SK-N-SH (cell line): ENCODE data around the gene TAF6L. TPM values are rescaled to one million over a fixed set of nuclear protein-coding genes. Genes with fewer than 3 reads are reported as not detected.
A peak's percentile ranks its signal among the peaks of the same experiment; 100 is the strongest.
"Not testable (repeated sequence)": the region's sequence is repeated elsewhere in the genome, so short reads cannot be mapped to it uniquely, and the experiment has no call there.

Experiments
- CTCF ChIA-PET: fragments of 300-600, 350-600 bp; formaldehyde crosslinking; extraction: SDS; loops from one replicate; lab custom pipeline; 2021; lab: Yijun Ruan, JAX
- POLR2A ChIA-PET: fragments of 350-600 bp; sonication (Branson Sonifier 250); formaldehyde crosslinking; extraction: SDS; loops from one replicate; lab custom pipeline; 2020; ENCODE audit warnings: antibody characterized with exemption, inconsistent platforms; lab: Yijun Ruan, JAX
- DNase-seq: peaks from one replicate; pipeline ENCODE4 v3.0.0; 2012
- H2AFZ ChIP-seq: fragments of 200-600 bp; sonication (generic); 2 replicates; pipeline ENCODE4 v1.8.1; 2016; ENCODE audit warnings: antibody characterized with exemption, mild to moderate bottlenecking, low read depth
- H3F3A ChIP-seq: fragments of 200-600 bp; sonication (generic); replicated peaks from 2 replicates; pipeline ENCODE3; 2016; ENCODE audit warnings: antibody characterized with exemption, mild to moderate bottlenecking; ENCODE audit not compliant: insufficient read depth
- H3K27ac ChIP-seq, 2 experiments: fragments of 200-500 bp in 1 of 2; fragments of 200-600 bp in 1 of 2; sonication (Bioruptor generic) in 1 of 2; sonication (generic), shearing (Covaris generic) in 1 of 2; 2 replicates each; pipeline versions ENCODE4 v1.5.1 to v1.6.1; 2014 to 2016; ENCODE audit warnings: low read depth in 2 of 2, inconsistent platforms in 1 of 2, low read length in 1 of 2, mild to moderate bottlenecking in 1 of 2, mixed read lengths in 1 of 2
- H3K27me3 ChIP-seq: fragments of 200-600 bp; sonication (generic), shearing (Covaris generic); 2 replicates; pipeline ENCODE4 v1.6.1; 2016; ENCODE audit warnings: mixed run types; ENCODE audit not compliant: insufficient read depth
- H3K36me3 ChIP-seq, 2 experiments: fragments of 200-500 bp in 1 of 2; fragments of 200-600 bp in 1 of 2; sonication (Bioruptor generic) in 1 of 2; sonication (generic) in 1 of 2; replicated peaks in 1 of 2; 2 replicates each; pipeline versions ENCODE3 to v1.5.1; 2014 to 2016; ENCODE audit warnings: low read length in 1 of 2, mild to moderate bottlenecking in 1 of 2; ENCODE audit not compliant: insufficient read depth in 2 of 2, control insufficient read depth in 1 of 2
- H3K4me1 ChIP-seq, 2 experiments: fragments of 200-500 bp in 1 of 2; fragments of 200-600 bp in 1 of 2; sonication (Bioruptor generic) in 1 of 2; sonication (generic), shearing (Covaris generic) in 1 of 2; 2 replicates each; pipeline versions ENCODE4 v1.5.1 to v1.6.1; 2014 to 2016; ENCODE audit warnings: low read depth in 1 of 2, low read length in 1 of 2, mixed run types in 1 of 2; ENCODE audit not compliant: insufficient read depth in 2 of 2, control insufficient read depth in 1 of 2
- H3K4me2 ChIP-seq: fragments of 200-600 bp; sonication (generic), shearing (Covaris generic); 2 replicates; pipeline ENCODE4 v1.6.1; 2017; ENCODE audit warnings: mixed run types
- H3K4me3 ChIP-seq, 2 experiments: fragments of 200-500 bp in 1 of 2; fragments of 200-600 bp in 1 of 2; sonication (Bioruptor generic) in 1 of 2; sonication (generic), shearing (Covaris generic) in 1 of 2; 2 replicates each; pipeline versions ENCODE4 v1.5.1 to v1.8.1; 2014 to 2016; ENCODE audit warnings: low read depth in 2 of 2, inconsistent platforms in 1 of 2, low read length in 1 of 2, mild to moderate bottlenecking in 1 of 2, mixed read lengths in 1 of 2, moderate library complexity in 1 of 2
- H3K79me2 ChIP-seq: fragments of 200-600 bp; sonication (generic); 2 replicates; pipeline ENCODE4 v1.8.1; 2017; ENCODE audit warnings: mild to moderate bottlenecking; ENCODE audit not compliant: insufficient read depth
- H3K9ac ChIP-seq: fragments of 200-600 bp; sonication (generic); 2 replicates; pipeline ENCODE4 v1.6.1; 2017; ENCODE audit warnings: mixed run types
- H3K9me2 ChIP-seq: fragments of 200-600 bp; sonication (generic); 2 replicates; pipeline ENCODE4 v1.6.1; 2017; ENCODE audit warnings: mixed run types
- H3K9me3 ChIP-seq: fragments of 200-600 bp; sonication (generic); 2 replicates; pipeline ENCODE4 v1.6.1; 2017; ENCODE audit warnings: mixed run types, mild to moderate bottlenecking, moderate library complexity
- H4K20me1 ChIP-seq: fragments of 200-600 bp; sonication (generic); 2 replicates; pipeline ENCODE4 v1.6.1; 2017; ENCODE audit warnings: mild to moderate bottlenecking, mixed run types; ENCODE audit not compliant: insufficient read depth
- EZH2phosphoT487 ChIP-seq: fragments of 200-600 bp; sonication (generic); IDR thresholded peaks from 2 replicates; pipeline ENCODE4 v1.6.1; 2017; ENCODE audit warnings: low read depth, mixed run types, mild to moderate bottlenecking, antibody characterized with exemption, moderate library complexity, borderline replicate concordance
- FOSL2 ChIP-seq: IDR thresholded peaks from 2 replicates; pipeline ENCODE4 v1.4.0; 2012; ENCODE audit warnings: low read depth, mild to moderate bottlenecking, moderate library complexity, borderline replicate concordance
- NRF1 ChIP-seq: IDR thresholded peaks from 2 replicates; pipeline ENCODE4 v1.6.1; 2012; ENCODE audit warnings: low read depth, mild to moderate bottlenecking, low read length
- RFX5 ChIP-seq: IDR thresholded peaks from 2 replicates; pipeline ENCODE4 v1.6.1; 2012; ENCODE audit warnings: mild to moderate bottlenecking, improper control_type of control experiment, low read length
- RXRA ChIP-seq: IDR thresholded peaks from 2 replicates; pipeline ENCODE4 v1.4.0; 2012; ENCODE audit warnings: low read depth, mild to moderate bottlenecking, borderline replicate concordance
- SIN3A ChIP-seq: IDR thresholded peaks from 2 replicates; pipeline ENCODE4 v1.6.1; 2012; ENCODE audit warnings: low read depth, mild to moderate bottlenecking, low read length, moderate library complexity, borderline replicate concordance
- SMC3 ChIP-seq: IDR thresholded peaks from 2 replicates; pipeline ENCODE4 v1.6.1; 2012; ENCODE audit warnings: low read depth, low read length, improper control_type of control experiment
- TEAD4 ChIP-seq: IDR thresholded peaks from 2 replicates; pipeline ENCODE4 v1.4.0; 2012; ENCODE audit warnings: mild to moderate bottlenecking, borderline replicate concordance; ENCODE audit not compliant: insufficient read depth
- WGBS: methylation state at CpG from one replicate; pipeline ENCODE4 v1.1.6; 2017; ENCODE audit warnings: low lambda C conversion rate; 5-methylcytosine and 5-hydroxymethylcytosine counted together
- polyA plus RNA-seq, 3 experiments: library from polyadenylated mRNA; depleted of rRNA; stranded (reverse); fragments of >200 nt; gene quantifications; 2 replicates each; pipeline ENCODE4 v1.2.3, GENCODE V29; 2012
- TF ChIP-seq, protein P1 (sequence below): IDR thresholded peaks from 2 replicates; pipeline ENCODE4 v1.4.0; 2012; ENCODE audit warnings: low read depth
- TF ChIP-seq, protein P2 (sequence below): fragments of 150-350 bp; IDR thresholded peaks from 2 replicates; pipeline ENCODE4 v1.6.1; 2017; ENCODE audit warnings: antibody characterized with exemption, low read length, low read depth, borderline replicate concordance
- TF ChIP-seq, protein P3 (sequence below): fragments of 150-350 bp; IDR thresholded peaks from 2 replicates; pipeline ENCODE4 v1.6.1; 2016; ENCODE audit warnings: mild to moderate bottlenecking, low read depth, low read length
- TF ChIP-seq, protein P4 (sequence below): IDR thresholded peaks from 2 replicates; pipeline ENCODE4 v1.4.0; 2012; ENCODE audit warnings: low read depth, borderline replicate concordance

TAF6L gene
- polyA plus RNA-seq, 1 of the 3 experiments (the other 2 are of a cell fraction) = 33.6 TPM

DNA sequence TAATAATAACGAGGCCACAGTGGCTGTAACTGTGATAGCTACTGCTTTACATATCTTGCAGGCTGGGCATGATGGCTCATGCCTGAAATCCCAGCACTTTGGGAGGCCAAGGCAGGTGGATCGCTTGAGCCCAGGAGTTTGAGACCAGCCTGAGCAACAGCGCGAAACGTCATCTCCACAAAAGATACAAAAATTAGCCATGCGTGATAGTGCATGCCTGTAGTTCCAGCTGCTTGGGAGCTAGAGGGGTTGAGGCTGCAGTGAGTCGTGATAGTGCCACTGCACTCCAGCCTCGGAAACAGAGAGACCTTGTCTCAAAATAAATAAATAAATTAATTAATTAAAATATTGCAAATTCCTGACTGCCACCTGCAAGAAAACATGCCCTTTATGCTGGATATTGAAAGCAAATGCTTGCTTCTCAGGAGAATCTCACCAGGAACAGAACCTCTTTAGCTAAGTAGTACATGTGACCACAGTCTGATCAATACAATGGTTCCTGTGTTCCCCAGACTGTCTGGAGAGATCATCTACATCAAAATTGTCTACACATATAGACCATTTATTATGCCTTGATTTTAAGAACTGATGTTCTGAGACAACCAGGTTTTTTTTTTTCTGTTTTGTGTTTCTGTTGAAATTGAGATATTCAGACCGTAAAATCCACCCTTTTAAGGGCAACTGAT, 23.6 kb upstream of the TAF6L start:
- Histone ChIP-seq H4K20me1 (no peaks in the 10 kb centered on the region), H3K9me3 (no peaks in the 10 kb centered on the region), H3K27me3 (no peaks in the 10 kb centered on the region), H3K9me2 (no peaks in the 10 kb centered on the region), H3K79me2 (peaks cover 25% of the 10 kb centered on the region; the same call in 1 of the 2 replicates), H3K9ac (no peak overlapping the region), H3K4me2 (no peak overlapping the region), H3K4me3 (no peak overlapping the region), H2AFZ (no peak overlapping the region), H3K4me1 (peaks cover 0 to 3% of the 10 kb centered on the region in 2 experiments; a peak in 1 of 4 replicates), H3F3A (peaks cover 19% of the 10 kb centered on the region), H3K27ac (peak overlapping the region in 1 of 2 experiments; percentile 20; a peak in 1 of 4 replicates), H3K36me3 (peaks cover 0 to 9% of the 10 kb centered on the region in 2 experiments)
- CTCF ChIA-PET = interaction anchor here (1.0 to 1.7 kb wide), 3 partner anchors 14 to 39 kb away, joined by 3 to 7 read pairs (median 3); no protein-coding TSS in a partner anchor
- 93% methylated on average over 9 of the region's 9 CpGs for WGBS
- DNase-seq = no peak
- POLR2A ChIA-PET = interaction anchor here (0.6 to 1.2 kb wide), 2 partner anchors 14 to 20 kb away, joined by 3 read pairs; partner anchors contain the start of gene POLR2G
- TF ChIP-seq FOSL2 (no peak), SMC3 (no peak), NRF1 (no peak), TEAD4 (no peak), SIN3A (no peak), RFX5 (no peak), RXRA (no peak), EZH2phosphoT487 (no peak)
- TF ChIP-seq, protein P1, sequence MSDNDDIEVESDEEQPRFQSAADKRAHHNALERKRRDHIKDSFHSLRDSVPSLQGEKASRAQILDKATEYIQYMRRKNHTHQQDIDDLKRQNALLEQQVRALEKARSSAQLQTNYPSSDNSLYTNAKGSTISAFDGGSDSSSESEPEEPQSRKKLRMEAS = no peak
- TF ChIP-seq, protein P2, sequence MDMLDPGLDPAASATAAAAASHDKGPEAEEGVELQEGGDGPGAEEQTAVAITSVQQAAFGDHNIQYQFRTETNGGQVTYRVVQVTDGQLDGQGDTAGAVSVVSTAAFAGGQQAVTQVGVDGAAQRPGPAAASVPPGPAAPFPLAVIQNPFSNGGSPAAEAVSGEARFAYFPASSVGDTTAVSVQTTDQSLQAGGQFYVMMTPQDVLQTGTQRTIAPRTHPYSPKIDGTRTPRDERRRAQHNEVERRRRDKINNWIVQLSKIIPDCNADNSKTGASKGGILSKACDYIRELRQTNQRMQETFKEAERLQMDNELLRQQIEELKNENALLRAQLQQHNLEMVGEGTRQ = no peak
- TF ChIP-seq, protein P3, sequence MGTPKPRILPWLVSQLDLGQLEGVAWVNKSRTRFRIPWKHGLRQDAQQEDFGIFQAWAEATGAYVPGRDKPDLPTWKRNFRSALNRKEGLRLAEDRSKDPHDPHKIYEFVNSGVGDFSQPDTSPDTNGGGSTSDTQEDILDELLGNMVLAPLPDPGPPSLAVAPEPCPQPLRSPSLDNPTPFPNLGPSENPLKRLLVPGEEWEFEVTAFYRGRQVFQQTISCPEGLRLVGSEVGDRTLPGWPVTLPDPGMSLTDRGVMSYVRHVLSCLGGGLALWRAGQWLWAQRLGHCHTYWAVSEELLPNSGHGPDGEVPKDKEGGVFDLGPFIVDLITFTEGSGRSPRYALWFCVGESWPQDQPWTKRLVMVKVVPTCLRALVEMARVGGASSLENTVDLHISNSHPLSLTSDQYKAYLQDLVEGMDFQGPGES = no peak
- TF ChIP-seq, protein P4, sequence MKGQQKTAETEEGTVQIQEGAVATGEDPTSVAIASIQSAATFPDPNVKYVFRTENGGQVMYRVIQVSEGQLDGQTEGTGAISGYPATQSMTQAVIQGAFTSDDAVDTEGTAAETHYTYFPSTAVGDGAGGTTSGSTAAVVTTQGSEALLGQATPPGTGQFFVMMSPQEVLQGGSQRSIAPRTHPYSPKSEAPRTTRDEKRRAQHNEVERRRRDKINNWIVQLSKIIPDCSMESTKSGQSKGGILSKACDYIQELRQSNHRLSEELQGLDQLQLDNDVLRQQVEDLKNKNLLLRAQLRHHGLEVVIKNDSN = no peak

DNA sequence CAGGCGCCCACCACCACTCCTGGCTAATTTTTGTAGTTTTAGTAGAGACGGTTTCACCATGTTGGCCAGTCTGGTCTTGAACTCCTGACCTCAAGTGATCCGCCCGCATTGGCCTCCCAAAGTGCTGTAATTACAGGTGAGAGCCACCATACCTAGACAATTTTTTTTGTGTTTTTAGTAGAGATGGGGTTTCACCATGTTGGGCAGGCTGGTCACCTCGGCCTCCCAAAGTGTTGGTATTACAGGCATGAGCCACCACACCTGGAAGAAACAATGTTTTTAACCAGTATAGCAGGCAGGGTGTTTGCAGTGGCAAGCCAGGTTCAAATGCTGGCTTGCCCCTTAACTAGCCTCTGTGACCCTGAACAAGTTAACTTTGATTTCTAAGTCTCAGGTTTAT, 21.3 kb upstream of the TAF6L start:
- H2AFZ ChIP-seq, H3K9me3 ChIP-seq, H3K27ac ChIP-seq, H3K9ac ChIP-seq, H4K20me1 ChIP-seq, DNase-seq, H3K27me3 ChIP-seq, H3K9me2 ChIP-seq, H3K4me2 ChIP-seq, POLR2A ChIA-PET, H3K36me3 ChIP-seq, H3K4me3 ChIP-seq: not testable (repeated sequence)
- Histone ChIP-seq H3F3A (peaks cover 17% of the 10 kb centered on the region), H3K4me1 (peaks cover 6 to 11% of the 10 kb centered on the region in 2 experiments; a peak in 3 of 4 replicates), H3K79me2 (peaks cover 33% of the 10 kb centered on the region; the same call in 1 of the 2 replicates)
- WGBS = 98% methylated on average over 5 of the region's 5 CpGs
- CTCF ChIA-PET = interaction anchor here (1.5 kb wide), 1 partner anchor 20 kb away, joined by 4 read pairs; no protein-coding TSS in a partner anchor
